Heart left ventricle (tissue), 13 donors: ENCODE results near the gene IL19.

Experiments used
- CTCF ChIP-seq, 12 donors: fragments of 200-600 bp; sonication (generic) in 4 of 12; IDR thresholded peaks; one replicate each; pipeline versions ENCODE4 v1.5.0 to v1.8.0; 2018 to 2022; ENCODE audit warnings: antibody characterized with exemption in 12 of 12, mild to moderate bottlenecking in 5 of 12
- POLR2A ChIP-seq, 2 donors: fragments of 450-650 bp; IDR thresholded peaks; one replicate each; pipeline ENCODE4 v1.6.1; 2017; ENCODE audit warnings: antibody characterized with exemption in 2 of 2, mild to moderate bottlenecking in 2 of 2, moderate library complexity in 2 of 2
- donor health status: ischemic (EF 13 %, LVEDD 7.1; RV severe dilation, severe dysfunction).
- donor health status: DM: no; HTN: yes; CAD: no.
- donor health status: DM: no; HTN: no; CAD: no.
- donor health status: ischemic (EF 25% LVEDD 6.9; RV normal size, moderate dysfunction).
- donor health status: ischemic (EF 25% LVEDD 5.7; RV mildly dilated, moderate dysfunction).
- donor health status: ischemic (EF 35%, LVEDD 5.7; RV mildly dilated, moderate dysfunction).
- donor health status: nonischemic (EF 11% LVEDD 7.7; RV severe dilation, severe dysfunction).
- donor health status: DM: yes; HTN: yes; CAD: no.
- donor health status: PGD.
- donor health status: ischemic (EF 29% LVEDD 5.4; RV normal size, mild dysfunction).
- donor health status: nonischemic (EF 23%, LVEDD 6.1; RV moderate dilation, normal function).

- TF ChIP-seq CTCF (IDR thresholded peaks at IDR 0.05) (no peak), POLR2A (IDR thresholded peaks at IDR 0.05) (no peak)
Measured at GRCh38 chr1:206805357-206805756, 34.8 kb downstream of the IL19 start.
